ENCODE measurements around the gene GABRD.

GABRD gene

DNA sequence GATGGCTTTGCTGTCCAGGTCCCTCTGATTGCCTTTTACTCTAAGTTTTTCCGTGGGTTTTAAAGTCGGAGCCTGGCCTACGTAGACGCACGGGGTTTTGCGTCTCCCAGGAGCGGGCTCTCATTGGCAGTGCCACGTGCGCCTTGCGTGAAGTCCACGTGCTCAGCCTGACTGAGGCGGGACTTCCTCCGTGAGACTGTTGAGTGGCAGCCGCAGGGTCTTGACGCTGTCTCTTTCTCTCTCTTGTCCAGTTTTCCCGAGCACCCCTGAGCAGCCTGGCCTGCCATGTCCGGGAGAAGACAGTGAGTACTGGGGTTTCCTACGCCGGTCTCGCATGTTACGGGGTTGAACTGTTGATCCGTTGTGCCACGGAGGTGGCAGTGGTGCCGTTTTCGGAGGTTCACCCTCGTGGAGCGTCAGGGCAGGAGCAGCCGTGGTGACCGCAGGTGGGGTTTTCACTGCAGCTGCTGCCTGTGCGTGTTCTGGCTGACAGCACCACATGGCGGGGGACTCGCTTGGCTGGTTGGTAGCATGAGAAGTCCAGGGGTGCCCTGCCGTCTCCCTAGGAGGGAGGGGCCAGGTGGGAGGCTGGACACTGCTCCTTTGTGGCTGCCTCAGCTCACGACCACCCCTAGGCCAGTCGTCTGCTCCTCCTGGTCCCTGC, 40.3 kb downstream of the GABRD start:
- TF ChIP-seq, protein P1, sequence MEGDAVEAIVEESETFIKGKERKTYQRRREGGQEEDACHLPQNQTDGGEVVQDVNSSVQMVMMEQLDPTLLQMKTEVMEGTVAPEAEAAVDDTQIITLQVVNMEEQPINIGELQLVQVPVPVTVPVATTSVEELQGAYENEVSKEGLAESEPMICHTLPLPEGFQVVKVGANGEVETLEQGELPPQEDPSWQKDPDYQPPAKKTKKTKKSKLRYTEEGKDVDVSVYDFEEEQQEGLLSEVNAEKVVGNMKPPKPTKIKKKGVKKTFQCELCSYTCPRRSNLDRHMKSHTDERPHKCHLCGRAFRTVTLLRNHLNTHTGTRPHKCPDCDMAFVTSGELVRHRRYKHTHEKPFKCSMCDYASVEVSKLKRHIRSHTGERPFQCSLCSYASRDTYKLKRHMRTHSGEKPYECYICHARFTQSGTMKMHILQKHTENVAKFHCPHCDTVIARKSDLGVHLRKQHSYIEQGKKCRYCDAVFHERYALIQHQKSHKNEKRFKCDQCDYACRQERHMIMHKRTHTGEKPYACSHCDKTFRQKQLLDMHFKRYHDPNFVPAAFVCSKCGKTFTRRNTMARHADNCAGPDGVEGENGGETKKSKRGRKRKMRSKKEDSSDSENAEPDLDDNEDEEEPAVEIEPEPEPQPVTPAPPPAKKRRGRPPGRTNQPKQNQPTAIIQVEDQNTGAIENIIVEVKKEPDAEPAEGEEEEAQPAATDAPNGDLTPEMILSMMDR (IDR thresholded peaks at IDR 0.05; ENCODE audit: insufficient read depth, missing control alignments) = no peak
- FAIRE-seq (no peak), DNase-seq (ENCODE audit: insufficient read length, low spot score) (no peak)

DNA sequence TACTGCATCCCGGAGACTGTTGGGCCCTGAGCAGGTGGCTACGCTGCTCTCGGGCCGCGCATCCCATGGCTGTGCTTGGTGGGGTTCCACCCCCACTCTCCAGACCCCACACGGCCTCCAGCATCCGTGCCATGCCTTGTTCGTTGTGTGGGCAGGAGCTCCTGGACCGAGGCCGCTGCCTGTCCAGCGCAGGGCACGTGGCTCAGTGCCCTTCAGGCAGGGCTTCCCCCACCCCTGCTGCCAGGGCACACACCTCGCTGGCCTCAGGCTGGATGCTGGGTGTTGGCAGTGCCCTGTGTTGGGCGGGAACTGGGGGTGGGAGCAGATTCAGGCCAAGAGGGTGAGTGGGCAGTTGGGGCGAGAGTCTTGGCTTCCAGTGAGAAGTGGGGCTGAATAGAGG, 40.9 kb downstream of the GABRD start:
- DNase-seq (ENCODE audit: insufficient read length, low spot score) (no peak), FAIRE-seq (no peak)
- TF ChIP-seq, protein P1 (IDR thresholded peaks at IDR 0.05; ENCODE audit: insufficient read depth, missing control alignments) = no peak

DNA sequence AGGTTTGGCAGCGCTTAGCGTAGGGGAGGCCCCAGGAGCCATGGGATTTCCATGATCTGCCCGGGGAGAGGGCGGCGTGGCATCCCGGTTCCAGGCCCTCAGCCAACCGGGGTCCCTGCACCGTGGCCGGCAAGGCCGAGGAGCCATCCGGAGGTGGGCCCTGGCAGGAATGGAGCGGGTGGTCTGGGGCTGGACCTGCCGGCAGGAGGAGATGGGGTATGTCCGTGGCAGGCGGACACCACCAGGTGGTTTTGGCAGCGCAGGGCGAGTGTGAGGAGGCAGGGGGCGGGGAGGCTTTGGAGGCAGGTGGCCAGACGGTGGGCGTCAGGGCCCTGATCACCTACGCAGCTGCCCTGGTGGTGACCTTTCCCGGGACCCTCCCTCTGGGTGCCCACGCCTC, 41.4 kb downstream of the GABRD start:
- no peak for FAIRE-seq
- DNase-seq (ENCODE audit: insufficient read length, low spot score) = no peak
- TF ChIP-seq, protein P1 (IDR thresholded peaks at IDR 0.05; ENCODE audit: insufficient read depth, missing control alignments) = no peak

DNA sequence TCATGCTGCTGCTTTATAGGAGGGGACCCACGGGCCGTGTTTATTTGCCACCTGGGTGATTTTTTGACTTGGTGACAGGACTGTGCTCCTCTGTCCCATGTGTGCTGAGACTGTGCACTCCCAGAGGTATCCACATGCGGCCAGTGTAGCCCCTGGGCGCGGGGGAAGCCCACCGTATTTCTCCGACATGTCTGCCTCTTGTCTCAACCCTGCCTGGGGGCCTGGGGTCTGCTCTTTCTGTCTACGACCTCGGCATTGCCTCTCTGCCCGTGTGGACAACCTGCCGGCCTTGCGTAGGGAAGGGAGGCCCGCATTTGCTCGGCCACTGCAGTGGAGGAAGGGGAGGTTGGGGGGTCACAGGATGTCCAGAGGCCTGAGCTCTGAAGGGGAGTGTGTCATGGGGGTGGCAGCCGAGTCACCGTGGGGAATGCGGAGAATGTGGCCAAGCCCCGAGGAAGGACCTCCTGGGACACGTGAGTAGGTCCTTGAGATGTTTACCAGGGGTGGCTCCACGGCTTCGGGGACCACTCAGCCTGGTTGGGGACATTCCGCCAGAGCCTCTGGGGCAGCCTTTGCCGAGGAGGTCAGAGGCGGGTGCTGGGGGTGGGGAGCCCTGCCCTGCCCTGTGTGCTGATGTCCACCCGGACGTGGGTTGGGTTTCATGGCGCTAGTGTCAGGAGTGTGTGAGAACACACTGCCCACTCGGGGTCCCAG, 42.1 kb downstream of the GABRD start:
- DNase-seq (ENCODE audit: insufficient read length, low spot score) (no peak), FAIRE-seq (no peak)

DNA sequence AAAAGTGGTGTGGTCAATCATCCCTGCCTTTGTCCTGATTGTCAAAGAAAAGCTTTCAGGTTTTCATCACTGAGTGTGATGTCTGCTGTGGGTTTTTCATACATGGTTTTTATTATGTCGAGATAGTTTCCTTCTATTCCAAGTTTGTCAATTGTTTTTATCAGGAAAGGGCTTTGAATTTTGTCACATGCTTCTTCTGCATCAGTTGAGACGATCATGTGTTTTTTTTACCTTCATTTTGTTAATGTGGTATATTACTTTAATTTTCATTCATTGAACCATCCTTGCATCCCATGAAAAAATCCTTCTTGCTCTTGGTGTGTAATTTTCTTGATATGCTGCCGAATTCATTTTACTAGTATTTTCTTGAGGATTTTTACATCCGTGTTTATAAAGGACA, 46.6 kb downstream of the GABRD start:
- DNase-seq (ENCODE audit: insufficient read length, low spot score) = no peak
- TF ChIP-seq, protein P1 (IDR thresholded peaks at IDR 0.05; ENCODE audit: insufficient read depth, missing control alignments) = no peak
- no peak for FAIRE-seq

More for the DNA sequence above, 42.1 kb downstream of the GABRD start:
- TF ChIP-seq, protein P1 (IDR thresholded peaks at IDR 0.05; ENCODE audit: insufficient read depth, missing control alignments) = no peak

DNA sequence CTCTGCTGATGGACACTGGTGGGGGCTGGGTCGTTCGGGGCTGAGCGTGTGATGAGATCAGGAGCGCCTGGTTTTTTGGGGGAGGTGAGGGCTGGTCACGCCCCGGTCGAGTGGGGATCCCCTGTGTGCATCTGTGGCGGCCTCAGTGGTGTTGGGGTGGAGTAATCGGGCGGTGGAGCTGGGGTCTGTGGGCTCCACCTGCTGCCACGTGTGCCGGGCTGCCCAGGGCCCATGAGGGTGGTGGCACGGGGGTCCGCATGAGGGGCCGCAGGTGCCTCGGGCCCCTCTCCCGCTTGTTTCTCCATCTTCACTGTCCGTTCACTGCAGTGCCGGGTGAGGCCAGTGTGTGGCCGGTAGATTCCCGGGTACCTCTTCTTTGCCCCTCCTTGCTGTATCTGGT, 48.2 kb downstream of the GABRD start:
- DNase-seq (ENCODE audit: insufficient read length, low spot score) = no peak

More for the DNA sequence above, 48.2 kb downstream of the GABRD start:
- TF ChIP-seq, protein P1 (IDR thresholded peaks at IDR 0.05; ENCODE audit: insufficient read depth, missing control alignments) = no peak
- no peak for FAIRE-seq

Measured in D721Med (cell line).